22Rv1 (cell line): ENCODE measurements around the gene BLVRA.
"Not testable (repeated sequence)": the region's sequence is repeated elsewhere in the genome, so short reads cannot be mapped to it uniquely, and the experiment has no call there.

ENCODE experiments used
- H3K27ac ChIP-seq: fragments of 450-650 bp; 2 replicates; pipeline ENCODE4 v1.5.1; 2017
- ZFX ChIP-seq: fragments of 450-650 bp; IDR thresholded peaks from 2 replicates; pipeline ENCODE4 v1.6.1; 2017; ENCODE audit warnings: antibody characterized with exemption, borderline replicate concordance
- TF ChIP-seq, protein P1 (sequence below): fragments of 450-650 bp; IDR thresholded peaks from 2 replicates; pipeline ENCODE4 v1.5.1; 2017; ENCODE audit warnings: mild to moderate bottlenecking

Gene BLVRA

DNA sequence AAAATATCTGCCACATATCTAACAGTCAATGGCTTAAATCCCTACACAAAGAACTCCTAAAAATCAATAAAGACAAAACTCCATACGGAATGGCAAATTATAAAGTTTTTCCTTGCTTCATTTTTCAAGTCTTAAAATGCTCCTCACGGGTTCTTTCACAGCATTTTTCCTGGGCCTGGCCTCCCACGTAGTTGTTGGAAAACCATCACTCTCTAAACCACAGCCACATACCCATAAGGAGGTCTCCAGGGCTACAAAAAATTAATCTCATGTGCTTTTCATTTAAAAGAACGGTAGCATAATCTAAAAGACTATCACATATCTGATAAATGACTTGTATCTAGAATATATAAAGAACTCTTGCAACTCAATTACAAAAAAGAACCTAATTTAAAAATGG is 32.0 kb upstream of the BLVRA start:
- TF ChIP-seq, protein P1, sequence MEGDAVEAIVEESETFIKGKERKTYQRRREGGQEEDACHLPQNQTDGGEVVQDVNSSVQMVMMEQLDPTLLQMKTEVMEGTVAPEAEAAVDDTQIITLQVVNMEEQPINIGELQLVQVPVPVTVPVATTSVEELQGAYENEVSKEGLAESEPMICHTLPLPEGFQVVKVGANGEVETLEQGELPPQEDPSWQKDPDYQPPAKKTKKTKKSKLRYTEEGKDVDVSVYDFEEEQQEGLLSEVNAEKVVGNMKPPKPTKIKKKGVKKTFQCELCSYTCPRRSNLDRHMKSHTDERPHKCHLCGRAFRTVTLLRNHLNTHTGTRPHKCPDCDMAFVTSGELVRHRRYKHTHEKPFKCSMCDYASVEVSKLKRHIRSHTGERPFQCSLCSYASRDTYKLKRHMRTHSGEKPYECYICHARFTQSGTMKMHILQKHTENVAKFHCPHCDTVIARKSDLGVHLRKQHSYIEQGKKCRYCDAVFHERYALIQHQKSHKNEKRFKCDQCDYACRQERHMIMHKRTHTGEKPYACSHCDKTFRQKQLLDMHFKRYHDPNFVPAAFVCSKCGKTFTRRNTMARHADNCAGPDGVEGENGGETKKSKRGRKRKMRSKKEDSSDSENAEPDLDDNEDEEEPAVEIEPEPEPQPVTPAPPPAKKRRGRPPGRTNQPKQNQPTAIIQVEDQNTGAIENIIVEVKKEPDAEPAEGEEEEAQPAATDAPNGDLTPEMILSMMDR, result no peak
- TF ChIP-seq ZFX, result no peak
- H3K27ac ChIP-seq, result no peak overlapping the region

DNA sequence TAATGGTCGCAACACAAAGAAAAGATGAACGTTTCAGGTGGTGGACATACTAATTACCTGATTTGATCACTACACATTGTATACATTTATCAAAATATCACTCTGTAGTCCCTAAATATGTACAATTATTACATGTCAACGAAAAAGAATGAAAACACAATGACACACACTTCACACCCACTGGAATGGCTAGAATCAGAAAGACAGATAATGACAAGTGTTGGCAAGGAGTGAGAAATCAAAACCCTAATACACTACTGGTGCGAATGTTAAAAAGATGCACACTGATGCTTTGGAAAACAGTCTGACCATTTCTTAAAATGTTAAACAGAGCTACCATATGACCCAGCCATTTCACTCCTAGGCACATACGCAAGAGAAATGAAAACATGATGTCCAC is 31.5 kb upstream of the BLVRA start:
- TF ChIP-seq, protein P1, result no peak
- no peak for TF ChIP-seq ZFX
- H3K27ac ChIP-seq, result no peak overlapping the region

DNA sequence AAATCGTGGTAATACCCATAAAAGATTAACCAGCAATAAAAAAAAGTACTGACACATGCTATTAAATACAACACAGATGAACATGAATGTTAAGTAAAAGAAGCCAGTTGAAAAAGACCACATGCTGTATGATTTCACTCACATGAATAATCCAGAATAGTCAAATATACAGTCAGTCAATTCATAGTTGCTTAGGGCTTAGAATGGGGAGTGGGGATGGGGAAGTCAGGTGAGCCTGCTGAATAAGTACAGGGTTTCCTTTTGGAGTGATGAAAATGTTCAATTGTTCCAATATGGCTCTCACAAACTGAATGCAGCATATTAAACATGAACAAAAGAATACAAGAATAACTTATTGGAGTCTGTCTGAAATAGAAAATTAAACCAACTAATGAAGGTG is 31.0 kb upstream of the BLVRA start:
- TF ChIP-seq ZFX, result no peak
- TF ChIP-seq, protein P1, result no peak
- no peak overlapping the region for H3K27ac ChIP-seq

DNA sequence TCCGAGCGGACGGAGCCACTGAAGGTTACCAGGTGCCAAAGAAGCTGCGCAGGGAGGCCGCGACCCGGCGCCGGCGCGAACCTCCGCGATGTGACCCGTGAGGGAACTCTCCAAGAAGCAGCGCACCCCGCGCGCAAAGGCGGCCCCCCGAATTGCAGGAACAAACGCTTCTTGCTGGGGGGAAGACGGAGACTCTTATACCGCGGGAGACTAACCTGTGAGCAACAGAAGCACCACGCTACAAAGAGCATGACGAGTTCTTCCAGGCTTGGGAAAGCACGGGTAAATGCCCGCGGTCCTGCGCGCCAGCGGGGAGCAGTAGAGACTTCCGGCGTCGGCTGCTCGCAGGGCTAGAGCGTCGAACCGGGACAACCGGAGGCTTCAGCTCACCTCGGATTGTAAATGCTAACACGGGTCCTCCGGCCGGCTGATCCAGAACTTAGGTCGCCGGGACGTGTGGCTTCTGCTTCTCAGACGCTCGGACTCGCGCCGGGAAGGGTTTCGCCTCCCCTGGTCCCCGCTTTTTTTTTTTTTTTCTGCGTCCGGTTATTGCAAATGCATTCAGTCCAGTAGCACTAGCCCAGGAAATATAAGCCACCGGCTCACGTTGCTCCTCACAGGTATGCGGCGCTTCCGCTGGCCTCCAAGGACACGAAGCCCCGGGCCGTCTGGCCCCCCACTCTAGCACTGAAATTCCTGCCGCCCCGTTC is 29.1 kb upstream of the BLVRA start, which contains the start of gene COA1:
Gene COA1, minus strand, starts transcription at position 310 of the 710 bp plus-strand sequence. CDS start 80,909 bp downstream, outside the sequence.
- H3K27ac ChIP-seq, result peak within 1 kb of the TSS; percentile 78
- TF ChIP-seq ZFX, result no peak
- TF ChIP-seq, protein P1, result 0 out of 2 replicates have a peak, but pooled peaks have one; percentile 13

DNA sequence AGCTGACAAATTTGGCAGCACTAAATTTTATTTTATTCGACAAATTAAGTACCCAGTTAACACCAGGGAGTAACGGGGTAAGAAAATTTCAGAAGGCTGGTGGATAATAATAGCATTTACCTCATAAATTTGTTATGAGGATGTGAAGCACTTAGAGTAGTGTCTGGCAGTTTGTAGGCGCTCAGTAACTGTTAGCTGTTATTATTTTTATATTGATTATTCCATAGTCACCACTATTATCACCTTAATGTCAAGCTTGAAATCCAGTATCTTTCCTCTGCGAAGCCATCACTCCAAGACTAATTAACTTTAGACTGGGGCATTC is 28.6 kb upstream of the BLVRA start:
- peak overlapping the region; percentile 78 for H3K27ac ChIP-seq
- TF ChIP-seq, protein P1, result no peak
- no peak for TF ChIP-seq ZFX

DNA sequence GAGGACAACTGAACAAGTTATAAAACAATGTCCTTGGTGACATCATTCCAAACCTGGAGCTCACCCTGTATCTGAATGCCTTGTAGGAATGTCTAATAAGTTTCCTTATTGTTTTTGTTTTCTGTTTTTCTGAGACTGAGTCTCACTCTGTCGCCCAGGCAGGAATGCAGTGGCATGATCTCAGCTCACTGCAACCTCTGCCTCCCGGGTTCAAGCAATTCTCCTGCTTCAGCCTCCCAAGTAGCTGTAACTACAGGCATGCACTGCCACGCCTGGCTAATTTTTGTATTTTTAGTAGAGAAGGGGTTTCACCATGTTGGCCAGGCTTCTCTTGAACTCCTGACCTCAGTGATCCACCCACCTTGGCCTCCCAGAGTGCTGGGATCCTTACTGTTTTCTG is 27.0 kb upstream of the BLVRA start:
- not testable (repeated sequence) for H3K27ac ChIP-seq

DNA sequence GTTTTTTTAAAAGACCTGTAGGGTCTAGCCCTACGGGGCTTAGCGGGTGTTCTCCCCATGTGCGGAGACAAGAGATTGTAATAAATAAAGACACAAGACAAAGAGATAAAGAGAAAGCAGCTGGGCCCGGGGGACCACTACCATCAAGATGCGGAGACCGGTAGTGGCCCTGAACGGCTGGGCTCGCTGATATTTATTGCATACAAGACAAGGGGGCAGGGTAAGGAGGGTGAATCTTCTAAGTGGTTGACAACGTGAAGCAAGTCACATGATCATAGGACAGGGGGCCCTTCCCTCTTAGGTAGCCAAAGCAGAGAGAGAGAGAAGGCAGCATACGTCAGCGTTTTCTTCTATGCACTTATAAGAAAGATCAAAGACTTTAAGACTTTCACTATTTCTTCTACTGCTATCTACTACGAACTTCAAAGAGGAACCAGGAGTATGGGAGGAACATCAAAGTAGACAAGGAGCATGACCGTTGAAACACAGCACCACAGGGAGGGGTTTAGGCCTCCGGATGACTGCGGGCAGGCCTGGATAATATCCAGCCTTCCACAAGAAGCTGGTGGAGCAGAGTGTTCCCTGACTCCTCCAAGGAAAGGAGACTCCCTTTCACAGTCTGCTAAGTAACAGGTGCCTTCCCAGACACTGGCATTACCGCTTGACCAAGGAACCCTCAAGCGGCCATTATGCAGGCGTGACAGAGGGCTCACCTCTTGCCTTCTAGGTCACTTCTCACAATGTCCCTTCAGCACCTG is 23.7 kb upstream of the BLVRA start:
- H3K27ac ChIP-seq, result not testable (repeated sequence)

DNA sequence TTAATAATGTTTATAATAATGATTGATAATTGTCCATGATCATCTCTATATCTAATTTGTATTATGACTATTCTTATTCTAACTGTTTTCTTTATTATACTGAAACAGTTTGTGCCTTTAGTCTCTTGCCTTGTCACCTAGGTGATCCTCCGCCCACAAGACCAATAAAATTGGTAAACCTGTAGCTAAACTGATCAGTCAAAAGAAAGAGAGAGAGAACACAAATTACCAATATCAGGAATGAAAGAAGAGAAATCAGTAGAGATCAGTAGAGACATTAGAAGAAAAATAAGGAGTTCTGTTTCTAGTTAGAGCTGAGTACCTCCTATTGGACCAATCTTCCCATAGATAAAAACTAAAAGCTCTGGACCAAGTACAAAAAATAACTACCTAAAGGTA is 23.1 kb upstream of the BLVRA start:
- H3K27ac ChIP-seq, result no peak overlapping the region
- TF ChIP-seq ZFX, result no peak
- TF ChIP-seq, protein P1, result no peak
